Activated T-cell treated with anti-CD3 and anti-CD28 coated beads, Interleukin-2, amount 50 U/mL, for 48 hours (primary cell): ENCODE data around the gene APC2.

Experiments used
- DNase-seq, 2 experiments: peaks; one replicate each; pipeline ENCODE4 v3.0.0-alpha.2; 2020

APC2 gene, protein sequence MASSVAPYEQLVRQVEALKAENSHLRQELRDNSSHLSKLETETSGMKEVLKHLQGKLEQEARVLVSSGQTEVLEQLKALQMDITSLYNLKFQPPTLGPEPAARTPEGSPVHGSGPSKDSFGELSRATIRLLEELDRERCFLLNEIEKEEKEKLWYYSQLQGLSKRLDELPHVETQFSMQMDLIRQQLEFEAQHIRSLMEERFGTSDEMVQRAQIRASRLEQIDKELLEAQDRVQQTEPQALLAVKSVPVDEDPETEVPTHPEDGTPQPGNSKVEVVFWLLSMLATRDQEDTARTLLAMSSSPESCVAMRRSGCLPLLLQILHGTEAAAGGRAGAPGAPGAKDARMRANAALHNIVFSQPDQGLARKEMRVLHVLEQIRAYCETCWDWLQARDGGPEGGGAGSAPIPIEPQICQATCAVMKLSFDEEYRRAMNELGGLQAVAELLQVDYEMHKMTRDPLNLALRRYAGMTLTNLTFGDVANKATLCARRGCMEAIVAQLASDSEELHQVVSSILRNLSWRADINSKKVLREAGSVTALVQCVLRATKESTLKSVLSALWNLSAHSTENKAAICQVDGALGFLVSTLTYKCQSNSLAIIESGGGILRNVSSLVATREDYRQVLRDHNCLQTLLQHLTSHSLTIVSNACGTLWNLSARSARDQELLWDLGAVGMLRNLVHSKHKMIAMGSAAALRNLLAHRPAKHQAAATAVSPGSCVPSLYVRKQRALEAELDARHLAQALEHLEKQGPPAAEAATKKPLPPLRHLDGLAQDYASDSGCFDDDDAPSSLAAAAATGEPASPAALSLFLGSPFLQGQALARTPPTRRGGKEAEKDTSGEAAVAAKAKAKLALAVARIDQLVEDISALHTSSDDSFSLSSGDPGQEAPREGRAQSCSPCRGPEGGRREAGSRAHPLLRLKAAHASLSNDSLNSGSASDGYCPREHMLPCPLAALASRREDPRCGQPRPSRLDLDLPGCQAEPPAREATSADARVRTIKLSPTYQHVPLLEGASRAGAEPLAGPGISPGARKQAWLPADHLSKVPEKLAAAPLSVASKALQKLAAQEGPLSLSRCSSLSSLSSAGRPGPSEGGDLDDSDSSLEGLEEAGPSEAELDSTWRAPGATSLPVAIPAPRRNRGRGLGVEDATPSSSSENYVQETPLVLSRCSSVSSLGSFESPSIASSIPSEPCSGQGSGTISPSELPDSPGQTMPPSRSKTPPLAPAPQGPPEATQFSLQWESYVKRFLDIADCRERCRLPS (N-terminal part only)

DNA sequence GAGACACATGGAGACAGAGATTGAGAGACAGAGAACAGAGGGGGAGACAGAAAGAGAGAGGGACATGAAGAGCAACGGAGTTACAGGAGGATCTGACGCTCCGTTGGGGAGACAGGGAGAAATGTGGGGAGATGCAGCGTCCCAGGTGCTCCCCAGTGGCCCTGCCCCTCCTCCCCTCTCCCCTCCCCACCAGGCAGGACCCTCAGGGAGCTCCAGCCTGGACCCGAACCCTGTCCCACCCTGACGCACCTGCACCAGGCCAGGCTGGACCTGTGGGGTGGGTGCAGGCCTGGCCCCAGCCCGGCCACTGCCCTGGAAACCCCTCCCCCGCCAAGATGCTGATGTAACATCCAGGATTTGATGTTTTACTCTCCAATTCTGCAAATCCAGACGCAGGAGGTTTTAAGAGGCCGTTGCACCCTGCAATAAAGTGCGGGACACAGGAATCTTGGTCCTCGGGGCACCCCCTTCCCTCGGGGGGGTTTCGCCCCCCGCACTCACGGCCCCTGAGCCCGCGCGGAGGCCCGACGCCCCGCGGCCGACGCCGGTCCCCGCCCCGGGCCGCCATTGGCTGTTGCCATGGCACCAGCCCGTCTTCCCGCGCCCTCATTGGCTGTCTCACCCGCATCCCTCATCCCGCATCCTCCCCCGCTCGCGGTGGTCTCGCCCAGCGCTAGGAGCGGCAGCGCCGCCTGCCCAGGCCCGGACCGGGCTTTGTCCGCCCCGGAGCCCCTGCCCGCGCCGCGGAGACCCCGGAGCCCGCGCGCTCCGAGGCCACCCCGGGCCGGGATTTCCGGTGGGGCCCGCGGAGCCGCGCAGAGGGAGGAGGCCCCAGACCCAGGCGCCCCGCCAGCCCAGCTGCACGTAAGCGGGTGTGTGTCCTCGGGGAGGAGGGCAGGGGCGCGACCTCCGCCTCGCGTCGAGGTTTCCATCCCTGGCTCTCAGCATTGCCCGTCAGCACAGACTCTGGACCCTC lies at the start of gene APC2:
APC2 (plus strand) TSS at position 655 of the 976 bp plus-strand sequence. CDS start 2,881 bp downstream, outside the sequence.
- DNase-seq = peak in 1 of 2 experiments; percentile 61

DNA sequence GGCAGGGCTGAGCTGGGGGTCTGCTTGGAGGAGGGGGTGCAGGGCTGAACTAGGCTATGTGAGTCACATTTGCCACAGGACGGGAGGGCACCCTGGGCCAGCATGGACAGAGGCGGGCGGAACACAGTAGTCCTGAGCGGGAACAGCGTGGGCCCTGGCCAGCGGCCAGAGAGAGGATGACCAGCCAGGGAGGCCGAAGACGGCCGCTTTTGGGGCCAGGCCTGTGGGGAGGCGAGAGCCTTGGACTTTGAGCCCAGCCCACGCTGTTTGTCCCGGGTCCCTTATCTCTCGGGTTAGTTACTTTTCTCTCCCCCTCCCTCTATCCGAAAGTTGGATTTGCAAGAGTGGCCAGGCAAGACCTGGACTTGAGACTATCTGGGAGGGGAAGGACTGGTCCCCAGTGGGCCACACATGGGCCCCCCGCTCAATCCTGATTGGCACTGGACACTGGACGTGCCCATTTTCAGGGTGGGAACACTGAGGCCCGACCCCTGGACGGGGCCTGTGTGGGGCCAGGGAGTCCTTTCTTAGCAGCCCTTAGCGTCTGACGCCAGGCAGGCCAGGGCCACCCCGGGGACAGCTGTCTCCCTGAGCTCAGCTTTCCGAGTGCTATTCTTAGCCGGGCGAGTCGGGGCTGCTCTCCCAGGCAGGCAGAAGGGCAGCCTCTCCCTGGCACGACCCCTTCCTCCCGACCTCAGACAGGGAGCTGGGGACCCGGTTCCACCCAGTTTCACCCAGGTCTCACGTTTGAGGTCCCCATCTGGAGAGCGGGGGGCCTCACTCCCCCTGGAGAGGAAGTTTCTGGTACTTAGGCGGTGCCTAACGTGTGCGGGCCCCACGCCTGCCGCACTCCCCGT lies 49.4 kb upstream of the APC2 start:
- DNase-seq = no peak

DNA sequence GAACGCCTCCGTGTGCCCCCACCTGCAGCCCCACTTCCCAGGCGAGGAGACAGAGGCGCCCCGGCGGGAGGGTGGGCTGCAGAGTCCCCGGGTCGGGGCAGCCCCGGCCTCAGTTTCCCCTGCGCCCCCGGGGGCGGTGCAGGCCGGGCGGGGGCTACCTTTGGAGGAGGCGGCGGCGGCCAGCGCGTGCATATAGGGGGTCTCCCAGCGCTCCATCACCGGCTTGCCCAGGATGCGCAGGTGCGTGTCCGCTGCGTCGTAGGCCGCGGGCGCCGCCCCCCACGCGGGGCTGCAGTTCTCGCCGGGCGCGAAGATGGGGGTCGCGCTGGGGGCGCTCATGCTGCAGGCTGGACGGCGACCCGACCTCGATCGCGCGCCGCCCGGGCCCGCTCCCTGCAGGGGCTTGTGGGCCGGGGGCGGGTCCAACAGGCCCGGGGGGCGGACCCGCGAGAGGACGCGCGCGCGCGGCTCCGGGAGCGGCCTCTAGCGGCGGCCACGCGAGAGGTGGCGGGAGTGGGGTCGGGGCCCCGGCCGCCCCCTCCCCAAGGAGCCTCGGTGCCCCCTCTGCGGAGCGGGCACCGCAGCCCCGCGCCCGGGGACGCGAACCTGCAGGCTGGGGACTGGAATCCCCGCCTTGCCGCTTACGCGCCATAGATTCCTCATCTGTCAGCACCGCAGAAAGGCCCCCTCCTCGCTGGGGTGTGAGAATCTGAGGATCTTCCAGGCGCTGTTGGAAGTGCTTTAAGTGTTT lies 48.6 kb upstream of the APC2 start, which contains the start of gene GAMT:
GAMT (minus strand) TSS at position 405 of the 751 bp plus-strand sequence; CDS start at position 339, 66 bp downstream.
- DNase-seq = peak; percentile 71 to 79

DNA sequence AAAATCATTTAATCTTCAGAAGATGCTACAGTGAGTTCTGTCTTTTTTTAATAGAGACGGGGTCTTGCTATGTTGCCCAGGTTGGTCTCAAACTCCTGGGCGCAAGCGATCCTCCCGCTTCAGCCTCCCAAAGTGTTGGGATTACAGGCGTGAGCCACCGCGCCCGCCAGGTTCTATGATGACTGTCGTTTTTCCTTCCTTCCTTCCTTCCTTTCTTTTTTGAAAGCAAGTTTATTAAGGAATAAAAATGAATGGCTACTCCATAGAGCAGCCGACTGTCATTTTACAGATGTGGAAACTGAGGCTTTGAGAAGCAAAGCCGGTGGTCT lies 48.1 kb upstream of the APC2 start:
- no peak for DNase-seq

DNA sequence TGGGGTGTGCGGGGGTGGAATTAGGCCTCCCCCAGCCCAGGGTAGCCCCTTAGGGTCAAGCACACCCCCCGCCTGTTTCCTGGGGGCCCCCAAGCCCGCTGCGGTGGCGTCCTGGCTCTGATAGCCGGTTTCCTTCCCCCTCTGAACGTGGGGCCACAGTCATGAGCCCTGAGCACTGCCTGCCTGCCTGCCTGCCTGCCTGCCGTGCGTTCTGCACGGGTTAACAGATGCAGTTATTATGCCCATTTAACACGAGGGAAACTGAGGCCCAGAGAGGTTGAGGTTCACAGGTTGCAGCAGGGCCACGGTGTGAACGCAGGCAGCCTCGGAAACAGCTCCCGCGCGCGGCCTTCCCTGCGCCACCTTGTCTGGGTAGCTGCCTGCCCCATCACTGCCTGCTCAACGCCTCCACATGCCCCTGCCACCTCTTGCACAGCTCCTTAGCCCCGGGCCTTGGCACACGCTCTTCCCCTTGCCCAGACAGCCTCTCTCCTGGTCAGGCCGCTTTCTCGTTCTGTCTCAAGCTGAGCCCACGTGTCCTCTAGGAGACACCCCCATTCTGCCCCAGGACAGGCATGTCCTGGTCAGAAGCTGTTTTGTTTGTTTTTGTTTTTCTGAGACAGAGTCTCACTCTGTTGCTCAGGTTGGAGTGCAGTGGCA lies 47.4 kb upstream of the APC2 start:
- no peak for DNase-seq

DNA sequence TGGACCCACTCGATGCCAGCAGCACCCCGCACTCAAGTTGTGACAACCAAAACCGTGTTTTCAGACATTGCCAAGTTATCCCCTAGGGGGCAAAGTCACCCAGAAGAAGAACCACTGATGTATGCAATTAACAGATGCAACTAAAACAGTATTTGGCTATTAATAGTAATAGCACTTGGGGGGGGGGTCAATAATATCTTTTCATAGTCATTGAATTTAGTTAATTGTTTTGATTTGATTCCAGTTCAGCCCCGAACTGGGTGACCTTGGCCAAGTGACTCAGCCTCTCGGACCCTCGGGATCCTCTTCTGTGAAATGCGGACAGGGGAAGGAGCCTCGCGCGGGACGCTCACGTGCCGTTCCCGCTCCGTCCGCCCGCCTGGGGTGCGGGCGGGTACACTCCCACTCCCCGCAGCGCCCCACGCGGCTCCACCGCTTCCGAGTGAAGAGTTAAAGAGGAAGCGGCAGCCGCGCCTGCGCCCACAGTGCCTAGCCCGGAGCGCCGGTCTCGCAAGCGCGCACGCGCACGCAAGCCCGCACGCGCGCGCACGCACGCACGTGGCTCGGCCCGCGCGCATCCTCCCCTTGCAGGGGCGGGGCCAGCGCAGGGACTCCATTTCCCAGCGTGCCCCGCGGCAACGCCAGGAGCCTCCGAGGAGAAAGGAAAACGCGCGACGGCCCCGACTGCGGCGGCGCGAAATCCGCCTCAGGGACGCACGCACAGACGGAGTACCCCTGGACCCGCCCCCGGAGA lies 43.0 kb upstream of the APC2 start:
- peak; percentile 99 to 100 for DNase-seq

DNA sequence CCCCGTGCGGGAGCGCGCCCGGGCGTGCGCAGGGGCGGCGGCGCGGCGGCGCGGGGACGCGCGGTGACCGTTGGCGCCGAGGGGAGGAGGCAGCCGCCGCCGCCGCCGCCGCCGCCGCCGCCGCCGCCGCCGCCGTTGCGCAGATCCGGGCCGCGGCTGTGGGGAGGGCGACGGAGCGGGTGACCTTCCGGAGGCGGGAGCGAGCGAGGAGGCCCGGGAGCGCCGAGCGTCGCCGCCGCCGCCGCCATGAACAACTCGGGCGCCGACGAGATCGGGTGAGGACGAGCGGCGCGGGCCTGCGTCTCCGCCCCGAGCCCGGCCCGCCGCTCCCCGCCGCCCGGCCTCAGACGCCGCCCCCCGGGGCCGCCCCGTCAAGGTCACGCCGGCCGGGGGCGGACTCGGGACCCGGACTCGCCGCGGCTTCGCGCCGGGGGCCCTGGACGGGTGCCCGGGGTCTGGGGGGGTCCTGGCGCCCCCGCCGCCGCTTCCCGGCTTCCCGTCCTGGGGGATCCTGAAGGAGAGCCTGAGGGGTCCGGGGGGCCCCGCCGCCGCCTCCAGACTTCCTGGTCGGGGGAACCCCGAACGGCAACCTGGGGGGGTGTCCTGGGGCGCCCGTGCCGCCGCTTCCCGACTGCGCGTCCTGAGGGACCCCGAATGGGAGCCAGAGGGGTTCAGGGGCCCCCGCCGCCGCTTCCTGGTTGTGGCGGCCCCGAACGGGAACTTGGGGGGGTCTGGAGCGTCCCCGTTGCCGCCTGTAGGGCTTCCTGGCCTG lies 42.2 kb upstream of the APC2 start, which contains the start of gene DAZAP1:
DAZAP1 (plus strand) TSS at position 59 of the 772 bp plus-strand sequence; CDS start at position 247, 188 bp downstream.
- peak; percentile 50 to 65 for DNase-seq

DNA sequence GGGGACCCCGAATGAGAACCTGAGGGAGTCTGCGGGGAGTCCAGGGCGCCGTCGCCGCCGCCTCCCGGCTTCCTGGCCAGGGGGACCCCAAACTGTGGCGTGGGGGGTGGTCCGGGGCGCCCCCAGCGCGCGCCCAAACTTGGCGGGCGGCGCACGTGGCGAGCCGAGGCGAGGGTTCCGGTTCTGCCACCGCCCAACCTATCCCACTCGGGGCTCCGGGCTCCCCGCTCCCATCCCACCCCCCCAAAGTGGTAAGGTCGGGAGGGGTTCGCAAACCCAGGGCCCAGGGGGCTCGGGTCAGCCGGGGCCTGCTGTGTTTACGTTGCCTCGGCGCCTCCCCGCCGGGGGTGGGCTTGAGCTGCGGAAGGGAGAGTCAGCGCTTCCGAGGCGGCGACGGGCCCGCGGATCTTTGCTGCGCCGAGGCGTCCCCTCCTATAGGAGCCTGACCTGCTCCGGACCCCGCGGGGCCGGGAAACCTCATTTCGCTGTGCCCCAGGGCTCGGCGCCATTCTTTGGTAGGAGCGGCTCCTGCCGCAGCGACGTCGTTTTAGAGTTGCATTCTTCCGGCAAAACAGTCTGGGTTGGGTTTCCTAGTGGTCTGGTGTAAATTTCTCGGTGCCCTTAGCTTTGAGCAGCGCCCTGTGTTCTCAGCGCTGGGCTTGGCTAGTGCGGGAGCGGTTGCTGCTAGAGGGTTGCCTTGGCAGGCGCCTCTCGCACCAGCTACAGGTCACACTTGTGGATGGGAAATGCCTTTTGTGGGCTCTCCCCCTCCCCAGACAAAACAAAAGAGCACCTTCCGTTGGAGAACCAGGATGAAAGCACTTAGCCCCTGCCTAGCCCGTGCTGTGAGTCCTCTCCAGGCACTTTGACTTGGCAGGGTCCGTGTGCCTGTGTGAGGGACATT lies 41.4 kb upstream of the APC2 start:
- peak; percentile 68 to 71 for DNase-seq

DNA sequence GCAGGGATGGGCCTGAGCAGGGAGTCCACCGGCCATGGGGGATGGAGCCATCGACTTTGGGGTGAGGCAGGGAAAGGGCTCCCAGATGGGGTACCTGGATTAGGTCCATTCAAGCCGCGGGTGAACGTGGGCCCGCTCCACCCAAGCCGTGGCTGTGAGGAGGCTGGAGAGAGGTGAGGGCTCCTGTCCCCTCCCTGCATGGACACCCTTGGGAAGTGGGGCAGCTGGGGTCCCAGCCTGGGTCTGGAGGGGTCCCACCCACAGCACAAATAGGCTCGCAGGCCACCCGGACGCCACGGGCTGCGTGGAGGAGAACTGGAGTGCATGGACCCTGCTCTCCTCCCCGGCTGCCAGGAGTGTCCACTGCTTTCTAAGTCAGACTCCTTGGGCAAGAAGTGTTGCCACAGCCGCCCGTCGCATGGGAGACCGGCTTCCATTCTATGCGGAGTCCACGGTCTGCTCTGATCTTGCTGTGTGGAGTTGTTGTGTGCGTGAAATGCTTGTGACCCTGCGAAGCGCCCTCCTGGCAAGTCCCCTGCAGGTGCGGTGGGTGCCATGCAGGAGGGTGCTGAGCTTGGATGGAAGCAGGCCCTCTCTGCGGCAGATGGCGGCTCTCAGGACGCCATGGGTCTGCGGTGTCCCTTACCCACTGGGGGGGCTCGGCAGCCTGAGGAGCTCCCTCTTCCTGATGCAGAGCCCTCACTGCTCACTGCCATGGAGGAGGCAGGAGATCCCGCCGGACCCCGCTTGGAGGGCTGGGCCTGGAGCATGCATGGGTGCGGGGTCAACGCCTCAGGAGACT lies 40.5 kb upstream of the APC2 start:
- DNase-seq = no peak

DNA sequence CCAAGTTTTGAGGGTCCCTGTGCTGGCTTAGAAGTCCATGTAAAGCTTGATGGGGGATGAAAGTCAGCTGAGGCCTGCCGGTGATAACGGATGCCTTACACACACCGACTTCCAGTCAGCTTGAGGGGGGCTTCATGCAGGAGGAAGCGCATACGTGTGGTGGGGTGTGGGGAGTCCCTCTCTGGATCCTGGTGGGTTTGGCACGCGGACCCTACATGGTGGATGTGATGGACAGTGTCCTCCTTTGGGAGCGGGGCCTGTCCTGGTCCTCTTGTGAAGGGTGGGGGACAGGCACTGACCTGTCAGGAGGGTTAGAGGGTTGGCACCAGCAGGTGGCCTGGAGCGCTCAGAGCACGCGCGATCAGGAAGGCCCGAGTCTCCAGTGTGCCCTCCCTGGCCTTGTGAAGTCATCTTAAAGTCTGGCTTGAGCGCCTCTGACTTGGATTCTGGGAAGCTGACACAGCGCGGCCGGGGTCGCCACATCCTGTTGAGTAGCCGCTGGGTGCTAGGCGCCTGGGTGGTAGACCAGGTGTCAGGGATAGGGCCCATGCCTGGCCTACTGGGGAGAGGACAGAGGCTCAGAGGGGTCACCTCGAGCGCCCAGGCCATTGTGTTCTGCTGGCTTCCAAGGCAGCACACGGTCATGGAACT lies 39.7 kb upstream of the APC2 start:
- DNase-seq = peak; percentile 63 to 70

DNA sequence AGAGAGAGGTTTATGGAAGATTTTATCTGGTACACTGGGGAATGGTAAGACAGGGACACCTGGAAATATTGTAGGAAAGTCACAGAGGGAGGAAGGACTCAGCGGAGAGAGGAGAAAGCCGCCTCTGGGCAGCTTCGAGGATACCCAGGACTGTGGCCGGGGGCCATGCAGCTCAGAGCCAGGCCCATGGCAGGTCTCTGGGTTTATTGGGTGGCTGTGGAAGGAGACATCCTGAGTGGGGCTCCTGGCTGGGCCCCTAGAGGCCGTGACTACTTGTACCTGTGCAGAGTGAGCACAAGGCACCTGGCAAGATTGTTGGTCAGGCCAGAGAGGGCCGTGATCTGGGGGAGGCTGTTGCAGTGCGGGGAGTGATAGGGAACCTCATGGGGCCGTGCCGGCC lies 39.1 kb upstream of the APC2 start:
- DNase-seq = no peak

DNA sequence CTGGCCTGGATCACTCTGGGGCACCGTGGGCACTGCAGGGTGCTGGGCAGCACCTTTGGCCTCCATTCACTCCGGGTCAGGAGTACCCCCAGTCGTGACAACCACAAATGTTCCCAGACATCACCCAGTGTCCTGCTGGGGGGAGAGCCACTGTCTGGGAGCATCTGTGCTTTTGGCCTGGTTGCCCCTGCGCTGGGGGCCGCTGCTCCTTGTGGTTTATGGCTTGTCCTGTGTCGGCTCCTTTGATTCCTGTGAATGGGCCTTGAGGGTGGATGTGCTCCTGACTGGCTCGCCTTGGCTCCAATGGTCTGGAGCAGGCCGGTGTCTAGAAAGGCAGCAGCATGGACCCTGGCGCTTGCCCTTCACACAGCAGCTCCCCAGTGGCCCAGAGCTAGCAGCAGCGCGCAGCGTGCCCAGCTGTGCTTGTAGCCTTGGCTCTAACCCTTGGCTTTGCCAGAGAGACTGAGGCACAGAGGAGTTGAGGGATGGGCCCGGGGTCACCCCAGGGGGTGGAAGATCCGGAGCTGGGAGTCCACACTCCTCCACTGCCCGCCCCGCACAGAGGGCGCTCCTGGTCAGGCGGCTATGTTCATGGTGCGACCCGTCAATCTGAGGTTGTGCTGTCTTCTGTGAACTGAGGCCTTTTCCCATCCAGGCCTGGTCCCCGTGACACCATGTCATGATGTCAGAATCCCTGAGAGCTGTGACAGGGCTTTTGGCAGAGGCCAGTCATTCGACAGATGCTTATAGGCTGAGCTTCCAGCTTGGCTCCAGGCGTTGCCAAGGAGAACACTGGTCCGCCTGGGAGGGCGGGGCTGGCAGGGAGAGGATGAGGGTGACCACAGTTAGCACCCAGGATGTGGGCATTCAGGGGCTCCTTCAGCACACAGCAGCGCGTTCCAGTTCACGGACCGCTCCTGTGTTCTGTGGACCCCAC lies 38.4 kb upstream of the APC2 start:
- DNase-seq = peak in 1 of 2 experiments; percentile 46

DNA sequence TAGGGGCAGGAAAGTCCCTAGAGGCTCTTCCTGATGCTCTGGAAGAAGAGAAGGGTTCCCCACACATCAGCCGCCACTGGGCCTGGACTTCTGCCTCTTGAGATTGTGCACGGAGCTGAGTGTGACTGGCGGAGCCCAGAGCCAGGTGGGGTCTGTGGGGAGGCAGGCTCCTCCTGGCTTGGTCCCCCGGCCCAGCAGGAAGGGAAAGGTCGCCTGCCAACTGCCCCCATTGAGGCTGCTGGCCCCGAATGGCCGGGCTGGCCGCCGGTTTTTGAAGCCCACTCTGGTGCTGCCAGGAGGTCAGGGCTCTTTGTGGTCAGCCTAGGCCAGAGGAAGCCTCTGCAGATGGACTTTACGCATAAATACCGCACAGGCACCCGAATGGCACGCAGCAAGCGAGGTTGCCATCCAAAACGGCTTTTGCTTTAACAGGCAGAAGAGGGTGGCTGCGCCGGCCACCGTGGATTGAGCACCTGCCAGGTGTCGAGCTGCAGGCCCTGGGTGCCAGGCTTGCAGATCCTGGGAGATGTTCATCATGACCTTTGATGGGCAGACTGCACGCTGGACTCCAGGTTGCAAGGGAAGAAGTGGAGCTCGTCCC lies 37.5 kb upstream of the APC2 start:
- DNase-seq = no peak
